Measurements from ENCODE around the gene IL34.

DNA sequence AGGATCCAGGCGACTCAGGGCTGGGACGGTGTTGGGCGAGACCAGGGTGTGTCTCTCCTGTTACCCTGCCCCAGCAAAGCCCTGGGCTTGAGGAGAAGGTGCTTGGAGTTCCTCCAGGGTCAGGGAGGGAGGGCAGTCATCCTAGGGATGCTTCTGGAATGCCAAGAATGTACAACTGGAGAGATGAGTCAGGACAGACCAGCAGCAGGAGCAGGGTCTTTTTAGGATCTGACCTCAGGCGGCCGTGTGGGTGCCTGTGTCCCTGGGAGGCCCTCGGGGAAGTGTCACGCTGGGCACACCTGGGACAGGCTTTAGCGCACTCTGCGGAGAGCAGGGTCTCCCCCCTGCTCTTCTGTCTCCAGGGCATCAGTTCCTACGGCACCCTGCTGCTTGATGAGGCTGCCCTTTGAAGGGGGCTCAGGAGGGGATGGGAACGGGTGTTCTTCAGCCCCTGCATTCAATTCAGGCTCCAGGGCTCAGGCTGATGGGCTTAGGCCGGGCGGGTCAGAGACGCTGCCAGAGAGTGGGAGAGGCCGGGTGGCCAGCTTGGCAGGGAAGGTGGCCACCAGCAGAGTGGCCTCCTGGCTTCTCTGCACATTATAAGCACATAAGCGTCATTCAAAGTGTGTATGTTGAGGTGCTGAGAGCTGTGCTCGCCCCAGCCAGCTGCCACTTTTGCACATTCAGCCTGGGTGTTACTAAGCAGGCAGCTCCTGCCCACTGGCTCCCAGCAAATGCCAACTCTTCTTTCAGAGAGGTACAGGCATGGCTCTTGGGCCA is 47.9 kb downstream of the IL34 start:
- TF ChIP-seq, protein P1, sequence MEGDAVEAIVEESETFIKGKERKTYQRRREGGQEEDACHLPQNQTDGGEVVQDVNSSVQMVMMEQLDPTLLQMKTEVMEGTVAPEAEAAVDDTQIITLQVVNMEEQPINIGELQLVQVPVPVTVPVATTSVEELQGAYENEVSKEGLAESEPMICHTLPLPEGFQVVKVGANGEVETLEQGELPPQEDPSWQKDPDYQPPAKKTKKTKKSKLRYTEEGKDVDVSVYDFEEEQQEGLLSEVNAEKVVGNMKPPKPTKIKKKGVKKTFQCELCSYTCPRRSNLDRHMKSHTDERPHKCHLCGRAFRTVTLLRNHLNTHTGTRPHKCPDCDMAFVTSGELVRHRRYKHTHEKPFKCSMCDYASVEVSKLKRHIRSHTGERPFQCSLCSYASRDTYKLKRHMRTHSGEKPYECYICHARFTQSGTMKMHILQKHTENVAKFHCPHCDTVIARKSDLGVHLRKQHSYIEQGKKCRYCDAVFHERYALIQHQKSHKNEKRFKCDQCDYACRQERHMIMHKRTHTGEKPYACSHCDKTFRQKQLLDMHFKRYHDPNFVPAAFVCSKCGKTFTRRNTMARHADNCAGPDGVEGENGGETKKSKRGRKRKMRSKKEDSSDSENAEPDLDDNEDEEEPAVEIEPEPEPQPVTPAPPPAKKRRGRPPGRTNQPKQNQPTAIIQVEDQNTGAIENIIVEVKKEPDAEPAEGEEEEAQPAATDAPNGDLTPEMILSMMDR (IDR thresholded peaks at IDR 0.05; ENCODE audit: borderline replicate concordance, extremely low read depth, low read length, poor library complexity, severe bottlenecking) = no peak
- no peak for TF ChIP-seq EZH2 (IDR thresholded peaks at IDR 0.05; ENCODE audit: borderline replicate concordance, low read depth, low read length, severe bottlenecking)
